Naive thymus-derived CD4-positive, alpha-beta T cell (primary cell): ENCODE data around the gene SETD2. TPM values are rescaled to one million over a fixed set of nuclear protein-coding genes. Genes with fewer than 3 reads are reported as not detected.

ENCODE experiments used
- ATAC-seq: fragments of 150-1000 bp; cut with Tn5 transposase; 2 replicates; pipeline ENCODE4 v1.10.0; 2021; ENCODE audit warnings: mild to moderate bottlenecking, moderate library complexity
- CTCF ChIA-PET: fragments of 350-600 bp; sonication (Branson Sonifier 250); formaldehyde crosslinking; loops from one replicate; lab custom pipeline; 2021; ENCODE audit warnings: antibody characterized with exemption; lab: Charles Lee
- POLR2A ChIA-PET: fragments of 350-600 bp; sonication (Branson Sonifier 250); formaldehyde crosslinking; loops from one replicate; lab custom pipeline; 2021; ENCODE audit warnings: antibody characterized with exemption, inconsistent platforms; lab: Charles Lee
- DNase-seq, 9 donors: peaks; one replicate each; pipeline versions ENCODE4 v3.0.0 to v3.0.0-alpha.2; 2020 to 2022; ENCODE audit warnings: mixed read lengths in 1 of 9
- H3K27ac ChIP-seq: one replicate; pipeline ENCODE4 v1.7.0; 2013; ENCODE audit warnings: mild to moderate bottlenecking, low read depth, low read length, moderate library complexity
- H3K27me3 ChIP-seq, 2 donors: one replicate each; pipeline ENCODE4 v1.7.0; 2013; ENCODE audit warnings: low read length in 2 of 2, mild to moderate bottlenecking in 2 of 2, moderate library complexity in 2 of 2; ENCODE audit not compliant: control insufficient read depth in 2 of 2, insufficient read depth in 2 of 2
- H3K36me3 ChIP-seq, 3 experiments: 1 replicate in 2 of 3; 2 replicates in 1 of 3; pipeline ENCODE4 v1.7.0; 2013; ENCODE audit warnings: low read length in 3 of 3, mild to moderate bottlenecking in 3 of 3, moderate library complexity in 1 of 3; ENCODE audit not compliant: insufficient read depth in 3 of 3, control insufficient read depth in 2 of 3
- H3K4me1 ChIP-seq, 2 donors: one replicate each; pipeline ENCODE4 v1.7.0; 2013; ENCODE audit warnings: low read length in 2 of 2, mild to moderate bottlenecking in 2 of 2, moderate library complexity in 1 of 2; ENCODE audit not compliant: control insufficient read depth in 2 of 2, insufficient read depth in 2 of 2
- H3K4me3 ChIP-seq: 2 replicates; pipeline ENCODE4 v1.7.0; 2013; ENCODE audit warnings: mild to moderate bottlenecking, low read length
- H3K9me3 ChIP-seq, 3 experiments: 1 replicate in 2 of 3; 2 replicates in 1 of 3; pipeline ENCODE4 v1.7.0; 2013; ENCODE audit warnings: low read length in 3 of 3; ENCODE audit not compliant: control insufficient read depth in 2 of 3
- H3K27ac Mint-ChIP-seq, 9 donors: one replicate each; pipeline ENCODE4 v1.8.0; 2020 to 2022; ENCODE audit warnings: mixed read lengths in 9 of 9, mild to moderate bottlenecking in 8 of 9, moderate library complexity in 5 of 9, inconsistent platforms in 2 of 9
- H3K27me3 Mint-ChIP-seq, 5 donors: one replicate each; pipeline ENCODE4 v1.8.0; 2021 to 2022; ENCODE audit warnings: mixed read lengths in 5 of 5, mild to moderate bottlenecking in 1 of 5
- H3K36me3 Mint-ChIP-seq, 5 donors: one replicate each; pipeline ENCODE4 v1.8.0; 2020 to 2022; ENCODE audit warnings: mixed read lengths in 5 of 5, mild to moderate bottlenecking in 3 of 5, inconsistent platforms in 1 of 5
- H3K4me1 Mint-ChIP-seq, 7 donors: one replicate each; pipeline ENCODE4 v1.8.0; 2020 to 2022; ENCODE audit warnings: mixed read lengths in 7 of 7, mild to moderate bottlenecking in 3 of 7, inconsistent platforms in 1 of 7
- H3K4me3 Mint-ChIP-seq, 10 donors: one replicate each; pipeline ENCODE4 v1.8.0; 2020 to 2022; ENCODE audit warnings: mild to moderate bottlenecking in 10 of 10, mixed read lengths in 10 of 10, moderate library complexity in 6 of 10, inconsistent platforms in 2 of 10
- H3K9me3 Mint-ChIP-seq, 11 donors: one replicate each; pipeline ENCODE4 v1.8.0; 2020 to 2022; ENCODE audit warnings: mixed read lengths in 11 of 11, mild to moderate bottlenecking in 4 of 11, inconsistent platforms in 1 of 11, moderate library complexity in 1 of 11
- intact Hi-C, 2 donors: fragments of 100-400 bp; cut with micrococcal nuclease; formaldehyde crosslinking; loops; one replicate each; pipeline ENCODE4 v1.15.1; 2023
- polyA plus RNA-seq, 2 donors: library from polyadenylated mRNA; unstranded; fragments of 300-500 nt; fragmentation: Illumina TruSeq; gene quantifications; one replicate each; pipeline ENCODE4 v1.2.3, GENCODE V29; 2021
- total RNA-seq, 6 experiments: library from RNA in 5 of 6; stranded (reverse) in 5 of 6; gene quantifications; 1 replicate in 5 of 6; 2 replicates in 1 of 6; pipeline ENCODE4 v1.2.3 and lab custom pipeline; 2021 to 2026

SETD2 gene
- total and polyA plus RNA-seq, 7 experiments from 2014 or later = 11.0 to 77.3 (median 70.0) TPM

- peaks cover 23 to 54% (median 42%) of the 10 kb centered on the region in 7 donors for H3K4me1 Mint-ChIP-seq
Measured at GRCh38 chr3:47056705-47057104, 107.2 kb downstream of the SETD2 start.

GRCh38 chr3:47054412-47054811 is 109.5 kb downstream of the SETD2 start:
- Mint-ChIP-seq H3K9me3 (no peaks in the 10 kb centered on the region), H3K27ac (peak overlapping the region in 5 of 9 donors; percentile 11 to 84 (median 65)), H3K4me1 (peaks cover 26 to 47% (median 35%) of the 10 kb centered on the region in 7 donors), H3K4me3 (peak overlapping the region in 1 of 10 donors; percentile 48), H3K27me3 (no peaks in the 10 kb centered on the region), H3K36me3 (peaks cover 0 to 37% (median 18%) of the 10 kb centered on the region in 5 donors)
- Histone ChIP-seq H3K36me3 (peaks cover 0 to 19% (median 0%) of the 10 kb centered on the region in 3 experiments), H3K9me3 (no peaks in the 10 kb centered on the region), H3K27me3 (no peaks in the 10 kb centered on the region), H3K4me3 (no peak overlapping the region), H3K27ac (no peak overlapping the region), H3K4me1 (peaks cover 15 to 18% of the 10 kb centered on the region in 2 donors)
- ChIA-PET POLR2A (no interaction called here), CTCF (no interaction called here)
- no peak for DNase-seq
- ATAC-seq = no peak
- intact Hi-C loops = loop anchor here in 1 of 2 donors (10.0 kb wide), 1 partner anchor 110 kb away; the partner anchor contains the start of gene SETD2

More at GRCh38 chr3:47056705-47057104, 107.2 kb downstream of the SETD2 start:
- no peaks in the 10 kb centered on the region for H3K27me3 ChIP-seq
- Mint-ChIP-seq H3K4me3 (peak overlapping the region in 5 of 10 donors; percentile 15 to 50 (median 45)), H3K27me3 (no peaks in the 10 kb centered on the region), H3K27ac (peak overlapping the region; percentile 51 to 91 (median 85)), H3K36me3 (peaks cover 0 to 37% (median 24%) of the 10 kb centered on the region in 5 donors), H3K9me3 (no peaks in the 10 kb centered on the region)
- ChIA-PET POLR2A (no interaction called here), CTCF (no interaction called here)
- intact Hi-C loops = loop anchor here (1.0 to 10.0 kb wide), 4 partner anchors 18 to 108 kb away; partner anchors contain the start of genes CCDC12 (in 1 of the 2), NBEAL2 (in 1 of the 2) and SETD2 (in 1 of the 2)
- peaks cover 15 to 18% of the 10 kb centered on the region in 2 donors for H3K4me1 ChIP-seq
- H3K9me3 ChIP-seq = no peaks in the 10 kb centered on the region
- no peak overlapping the region for H3K4me3 ChIP-seq
- DNase-seq = no peak
- H3K27ac ChIP-seq = peak overlapping the region; percentile 23
- H3K36me3 ChIP-seq = peaks cover 0 to 31% (median 0%) of the 10 kb centered on the region in 3 experiments
- peak; percentile 8 for ATAC-seq

GRCh38 chr3:47047673-47048072 is 116.2 kb downstream of the SETD2 start:
- ChIA-PET CTCF (no interaction called here), POLR2A (no interaction called here)
- no peaks in the 10 kb centered on the region for H3K9me3 Mint-ChIP-seq
- ATAC-seq (no peak), DNase-seq (no peak)
- H3K4me3 Mint-ChIP-seq = no peak overlapping the region
- Histone ChIP-seq H3K27me3 (no peaks in the 10 kb centered on the region), H3K4me3 (no peak overlapping the region), H3K9me3 (no peaks in the 10 kb centered on the region), H3K27ac (no peak overlapping the region), H3K4me1 (no peaks in the 10 kb centered on the region), H3K36me3 (peaks cover 0 to 23% (median 6%) of the 10 kb centered on the region in 3 experiments)
- peaks cover under 1 to 15% (median 10%) of the 10 kb centered on the region in 5 donors for H3K36me3 Mint-ChIP-seq
- H3K27ac Mint-ChIP-seq = peak overlapping the region in 8 of 9 donors; percentile 18 to 76 (median 56)
- H3K27me3 Mint-ChIP-seq = no peaks in the 10 kb centered on the region
- H3K4me1 Mint-ChIP-seq = peaks cover 5 to 16% (median 7%) of the 10 kb centered on the region in 7 donors
- intact Hi-C loops = no loop called here

- Histone ChIP-seq H3K36me3 (peaks cover 0 to 28% (median 6%) of the 10 kb centered on the region in 3 experiments), H3K27me3 (no peaks in the 10 kb centered on the region), H3K27ac (peak overlapping the region; percentile 41), H3K4me3 (no peak overlapping the region), H3K9me3 (no peaks in the 10 kb centered on the region), H3K4me1 (no peaks in the 10 kb centered on the region)
- Mint-ChIP-seq H3K36me3 (peaks cover 4 to 18% (median 15%) of the 10 kb centered on the region in 5 donors), H3K27ac (peak overlapping the region in 8 of 9 donors; percentile 18 to 76 (median 62)), H3K4me1 (peaks cover 5 to 16% (median 7%) of the 10 kb centered on the region in 7 donors), H3K4me3 (no peak overlapping the region), H3K27me3 (no peaks in the 10 kb centered on the region), H3K9me3 (no peaks in the 10 kb centered on the region)
- ChIA-PET POLR2A (interaction anchor here (1.0 kb wide), 1 partner anchor 18 kb away, joined by 3 read pairs; no protein-coding TSS in a partner anchor), CTCF (interaction anchor here (0.6 to 1.1 kb wide), 2 partner anchors 11 to 322 kb away, joined by 3 read pairs; no protein-coding TSS in a partner anchor)
- intact Hi-C loops = no loop called here
- DNase-seq (no peak), ATAC-seq (no peak)
Measured at GRCh38 chr3:47047069-47047468, 116.8 kb downstream of the SETD2 start.

- no peak for DNase-seq
- Mint-ChIP-seq H3K27me3 (no peaks in the 10 kb centered on the region), H3K4me1 (peaks cover 5 to 29% (median 20%) of the 10 kb centered on the region in 7 donors), H3K4me3 (no peak overlapping the region), H3K36me3 (peaks cover 9 to 47% (median 30%) of the 10 kb centered on the region in 5 donors), H3K27ac (peak overlapping the region in 6 of 9 donors; percentile 9 to 82 (median 49)), H3K9me3 (peaks cover 0 to 3% (median 0%) of the 10 kb centered on the region in 11 donors)
- Histone ChIP-seq H3K9me3 (no peaks in the 10 kb centered on the region), H3K4me1 (peaks cover 9 to 14% of the 10 kb centered on the region in 2 donors), H3K27ac (no peak overlapping the region), H3K36me3 (peaks cover 14 to 52% (median 24%) of the 10 kb centered on the region in 3 experiments), H3K4me3 (no peak overlapping the region), H3K27me3 (no peaks in the 10 kb centered on the region)
- ATAC-seq = no peak
- CTCF ChIA-PET = interaction anchor here (0.6 kb wide), 1 partner anchor 31 kb away, joined by 7 read pairs; no protein-coding TSS in a partner anchor
- intact Hi-C loops = no loop called here
- POLR2A ChIA-PET = interaction anchor here (0.6 to 1.1 kb wide), 2 partner anchors 10 to 45 kb away, joined by 3 to 4 read pairs; no protein-coding TSS in a partner anchor
Measured at GRCh38 chr3:47042231-47042791, 121.6 kb downstream of the SETD2 start.

- Histone ChIP-seq H3K4me1 (peaks cover 9 to 14% of the 10 kb centered on the region in 2 donors), H3K27me3 (no peaks in the 10 kb centered on the region), H3K27ac (no peak overlapping the region), H3K4me3 (no peak overlapping the region), H3K36me3 (peaks cover 22 to 50% (median 25%) of the 10 kb centered on the region in 3 experiments), H3K9me3 (no peaks in the 10 kb centered on the region)
- H3K4me3 Mint-ChIP-seq = no peak overlapping the region
- ChIA-PET CTCF (no interaction called here), POLR2A (no interaction called here)
- peaks cover 0 to 4% (median 0%) of the 10 kb centered on the region in 11 donors for H3K9me3 Mint-ChIP-seq
- DNase-seq (no peak), ATAC-seq (no peak)
- H3K36me3 Mint-ChIP-seq = peaks cover 10 to 54% (median 36%) of the 10 kb centered on the region in 5 donors
- peak overlapping the region in 3 of 9 donors; percentile 12 to 42 (median 16) for H3K27ac Mint-ChIP-seq
- peaks cover 5 to 28% (median 19%) of the 10 kb centered on the region in 7 donors for H3K4me1 Mint-ChIP-seq
- H3K27me3 Mint-ChIP-seq = no peaks in the 10 kb centered on the region
- intact Hi-C loops = no loop called here
Measured at GRCh38 chr3:47041114-47041513, 122.8 kb downstream of the SETD2 start.
